SH-SY5Y (cell line): Measurements from ENCODE around the gene TTC21A.

Experiments
- GATA2 ChIP-seq: IDR thresholded peaks from 2 replicates; pipeline ENCODE4 v1.6.1; 2011; ENCODE audit warnings: mild to moderate bottlenecking, low read depth, low read length
- GATA3 ChIP-seq: IDR thresholded peaks from 2 replicates; pipeline ENCODE4 v1.6.1; 2011; ENCODE audit warnings: low read depth, mild to moderate bottlenecking, low read length, moderate library complexity

DNA sequence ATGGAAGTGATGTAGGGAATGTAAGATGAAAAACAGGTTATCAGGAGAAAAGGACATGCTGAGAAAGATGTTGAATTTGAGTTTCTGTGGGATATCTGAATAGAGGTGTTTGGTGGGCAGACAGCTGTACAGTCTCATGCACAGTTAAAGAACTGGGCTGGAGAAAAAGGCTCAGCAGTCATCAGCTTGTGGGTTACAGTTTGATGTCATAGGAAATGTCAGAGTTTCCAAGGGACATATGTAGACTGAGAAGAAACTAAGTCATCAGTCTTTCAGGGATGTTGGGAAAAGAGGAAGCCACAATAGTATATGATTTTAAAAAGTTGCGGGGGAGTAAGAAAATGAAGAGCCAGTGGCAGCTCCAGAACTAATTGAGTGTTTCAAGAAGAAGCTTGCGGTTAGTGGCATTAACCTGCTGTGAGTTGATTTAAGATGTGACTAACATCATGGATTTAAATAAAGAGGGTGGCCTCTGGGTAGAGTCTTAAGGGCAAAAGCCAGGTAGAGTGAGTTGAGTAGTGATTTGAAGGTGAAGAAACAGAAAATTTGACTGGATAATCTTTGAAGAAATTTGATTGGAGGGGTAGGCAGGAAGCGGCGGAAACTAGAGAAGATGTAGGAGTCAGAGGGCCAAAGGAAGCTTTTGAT lies 24.7 kb upstream of the TTC21A start:
- TF ChIP-seq GATA3, result no peak
- TF ChIP-seq GATA2, result no peak
